Stimulated activated CD8-positive, alpha-beta memory T cell treated with anti-CD3 and anti-CD28 coated beads, Interleukin-15, amount 100 ng/mL, for 1 hour (primary cell): ENCODE results near the gene GABRE.
"Not testable (repeated sequence)": the region's sequence is repeated elsewhere in the genome, so short reads cannot be mapped to it uniquely, and the experiment has no call there.

Experiments used
- DNase-seq: peaks from one replicate; pipeline ENCODE4 v3.0.0-alpha.2; 2020; ENCODE audit warnings: low read depth

GABRE gene

GRCh38 chrX:151966236-151966635, 8.2 kb downstream of the GABRE start:
- no peak for DNase-seq

DNA sequence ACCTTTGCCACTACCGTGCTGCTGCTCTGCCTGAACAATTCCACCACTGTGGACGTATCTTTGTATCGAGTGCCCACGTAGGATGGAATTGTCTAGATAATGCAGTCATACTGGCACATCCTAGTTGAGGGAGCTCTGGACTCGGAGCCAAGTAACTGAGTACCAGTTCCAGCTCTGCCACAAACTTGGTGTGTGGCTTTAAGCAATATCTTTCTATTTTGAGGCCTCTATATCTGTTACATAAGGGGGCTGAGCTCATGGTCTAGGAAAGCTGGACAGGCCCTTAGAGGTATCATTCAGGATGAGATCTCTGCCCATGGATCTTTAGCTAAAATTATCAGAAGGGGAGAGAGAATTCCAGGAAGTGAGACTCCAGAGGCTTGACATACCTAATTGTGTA, 12.4 kb downstream of the GABRE start:
- DNase-seq, result no peak

- no peak for DNase-seq
These were observed 16.4 kb downstream of the GABRE start for GRCh38 chrX:151958101-151958500.

GRCh38 chrX:151954730-151955129, 19.7 kb downstream of the GABRE start:
- no peak for DNase-seq

DNA sequence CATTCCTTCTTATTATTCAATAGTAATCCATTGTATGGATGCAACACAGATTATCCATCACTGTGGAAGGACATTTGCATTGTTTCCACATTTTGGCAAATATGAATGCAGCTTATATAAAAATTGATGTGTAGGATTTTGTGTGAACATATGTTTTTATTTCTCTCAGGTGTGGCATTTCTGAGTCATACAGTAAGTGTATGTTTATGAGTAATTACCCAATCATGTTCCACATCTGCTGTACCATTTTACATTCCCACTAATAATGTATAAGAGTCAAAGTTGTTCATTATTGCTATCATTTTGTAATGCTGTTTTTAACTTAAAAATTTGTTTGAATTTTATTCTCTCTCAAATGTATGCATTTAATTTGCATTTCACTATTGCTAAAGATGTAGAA, 36.3 kb downstream of the GABRE start:
- no peak for DNase-seq

DNA sequence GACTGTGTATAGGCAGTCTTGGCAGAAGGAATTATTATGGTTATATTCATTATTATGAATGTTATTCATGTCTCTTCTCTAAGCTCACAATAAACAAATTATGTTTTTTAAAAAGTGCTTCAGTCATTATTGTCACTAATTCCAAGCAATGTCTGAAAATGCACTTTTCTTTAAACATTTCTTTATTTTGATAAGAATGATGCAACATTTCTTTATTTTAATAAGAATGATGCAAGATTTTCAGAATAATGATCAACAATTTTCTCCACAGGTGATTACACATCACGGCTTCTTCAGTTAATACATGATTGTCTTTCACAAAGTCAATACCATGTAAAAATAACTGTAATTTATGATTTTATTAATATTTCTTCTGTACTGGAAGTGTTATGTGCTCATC, 39.1 kb downstream of the GABRE start:
- DNase-seq, result no peak

GRCh38 chrX:151929126-151929525, 45.4 kb downstream of the GABRE start:
- DNase-seq, result no peak

GRCh38 chrX:151923648-151924047, 50.8 kb downstream of the GABRE start:
- no peak for DNase-seq

GRCh38 chrX:151922692-151923091, 51.8 kb downstream of the GABRE start:
- DNase-seq, result no peak

DNA sequence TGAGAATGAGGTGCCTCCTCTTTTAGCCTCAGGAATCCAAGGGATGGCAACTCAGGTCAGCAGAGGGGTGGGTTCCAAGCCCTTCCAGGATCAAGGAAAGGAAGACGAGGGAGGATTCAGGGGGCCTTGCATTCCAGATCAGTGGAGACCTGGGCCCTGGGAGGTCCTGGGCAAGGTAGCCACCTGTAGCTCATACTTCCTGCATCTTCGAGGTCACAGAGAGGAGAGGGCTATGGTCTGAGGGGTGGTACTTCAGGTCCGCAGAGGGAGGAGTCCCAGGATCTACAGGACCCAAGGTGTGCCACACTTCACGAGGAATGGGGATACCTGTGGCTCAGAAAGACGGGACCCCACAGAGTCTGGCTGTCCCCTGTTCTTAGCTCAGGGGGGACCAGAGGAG, 52.6 kb downstream of the GABRE start:
- no peak for DNase-seq

DNA sequence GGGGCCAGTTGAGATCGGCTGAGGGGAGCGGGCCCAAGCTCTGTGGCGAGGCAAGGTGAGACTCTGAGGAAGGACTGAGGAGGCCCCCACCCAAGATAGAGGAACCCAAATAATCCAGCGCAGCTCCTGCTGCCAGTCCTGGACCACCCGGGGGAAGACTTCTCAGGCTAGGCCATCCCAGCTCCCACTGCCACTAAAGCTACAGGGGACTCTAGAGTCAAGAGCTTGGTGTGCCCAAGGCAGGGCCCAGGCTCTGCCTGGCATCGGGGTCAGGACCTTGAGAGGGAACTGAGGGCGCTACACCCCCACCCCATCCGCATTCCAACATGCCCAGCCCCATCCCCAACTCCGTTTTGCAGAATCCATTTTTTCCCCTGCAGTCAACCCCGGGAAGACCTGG, 53.2 kb downstream of the GABRE start:
- DNase-seq, result no peak

DNA sequence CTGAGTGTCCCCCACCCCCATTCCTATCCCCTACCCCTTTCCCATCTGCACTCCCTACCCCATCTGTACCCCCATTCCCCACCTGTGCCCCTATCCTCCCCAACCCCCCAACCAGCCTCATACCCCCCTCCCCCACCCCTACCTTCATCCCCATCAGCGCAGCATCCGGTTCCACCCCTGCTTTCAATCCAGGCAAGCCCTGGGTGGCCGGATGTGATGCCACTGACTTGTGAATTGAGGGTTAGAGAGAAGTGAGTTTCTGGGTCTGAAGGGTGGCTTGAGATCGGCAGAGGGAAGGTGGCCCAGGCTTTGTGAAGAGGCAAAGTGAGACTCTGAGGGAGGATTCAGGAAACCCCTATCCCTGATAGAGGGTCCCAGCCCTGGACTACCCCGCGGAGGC, 53.9 kb downstream of the GABRE start:
- DNase-seq, result no peak

DNA sequence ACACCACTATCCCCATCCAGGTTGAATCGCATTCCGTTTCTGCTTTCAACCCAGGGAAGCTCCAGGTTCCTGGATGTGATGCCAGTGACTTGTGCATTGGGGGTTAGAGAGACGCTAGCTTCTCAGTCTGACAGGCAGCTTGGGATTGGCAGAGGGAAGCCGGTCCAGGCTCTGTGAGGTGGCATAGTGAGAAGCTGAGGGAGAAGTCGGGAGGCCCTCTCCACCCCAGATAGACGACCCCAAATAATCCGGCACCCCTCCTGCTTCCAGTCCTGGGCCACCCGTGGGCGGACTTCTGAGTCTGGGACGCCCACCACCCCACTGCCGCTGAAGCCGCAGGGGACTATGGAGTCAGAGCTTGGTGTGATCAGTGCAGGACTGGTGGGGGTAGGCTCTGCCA, 54.4 kb downstream of the GABRE start:
- no peak for DNase-seq

GRCh38 chrX:151919610-151920009, 54.9 kb downstream of the GABRE start:
- DNase-seq, result no peak

DNA sequence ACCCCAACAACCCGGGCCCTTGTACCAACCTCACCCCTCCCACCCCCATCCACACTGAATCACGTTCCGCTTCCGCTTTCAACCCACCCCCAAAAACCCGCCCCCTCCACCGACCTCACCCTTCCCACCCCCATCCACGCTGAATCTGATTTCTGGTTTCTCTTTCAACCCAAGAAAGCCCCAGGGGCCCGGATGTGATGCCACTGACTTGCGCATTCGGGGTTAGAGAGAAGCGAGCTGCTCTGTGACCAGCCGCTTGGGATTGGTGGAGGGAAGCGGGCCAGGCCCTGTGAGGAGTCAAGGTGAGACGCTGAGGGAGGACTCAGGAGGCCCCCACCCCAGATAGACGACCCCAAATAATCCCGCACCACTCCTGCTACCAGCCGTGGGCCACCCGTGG, 55.7 kb downstream of the GABRE start:
- not testable (repeated sequence) for DNase-seq

DNA sequence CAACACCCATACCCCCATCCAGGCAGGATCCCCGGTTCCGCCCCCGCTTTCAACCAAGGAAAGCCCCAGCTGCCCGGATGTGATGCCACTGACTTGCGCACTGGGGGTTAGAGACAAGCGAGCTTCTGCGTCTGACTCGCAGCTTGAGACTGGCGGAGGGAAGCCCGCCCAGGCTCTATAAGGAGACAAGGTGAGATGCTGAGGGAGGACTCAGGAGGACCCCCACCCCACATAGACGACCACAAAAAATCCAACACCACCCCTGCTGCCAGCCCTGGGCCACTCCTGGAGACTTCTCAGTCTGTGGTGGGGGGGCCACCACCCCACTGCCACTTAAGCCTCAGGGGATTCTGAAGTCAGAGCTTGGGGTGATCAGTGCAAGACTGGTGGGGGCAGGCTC, 61.7 kb downstream of the GABRE start, which contains the start of gene MAGEA4:
TSS of gene MAGEA4 (plus strand) at position 110 of the 400 bp plus-strand sequence. CDS start 10,776 bp downstream, outside the sequence.
- DNase-seq, result no peak

DNA sequence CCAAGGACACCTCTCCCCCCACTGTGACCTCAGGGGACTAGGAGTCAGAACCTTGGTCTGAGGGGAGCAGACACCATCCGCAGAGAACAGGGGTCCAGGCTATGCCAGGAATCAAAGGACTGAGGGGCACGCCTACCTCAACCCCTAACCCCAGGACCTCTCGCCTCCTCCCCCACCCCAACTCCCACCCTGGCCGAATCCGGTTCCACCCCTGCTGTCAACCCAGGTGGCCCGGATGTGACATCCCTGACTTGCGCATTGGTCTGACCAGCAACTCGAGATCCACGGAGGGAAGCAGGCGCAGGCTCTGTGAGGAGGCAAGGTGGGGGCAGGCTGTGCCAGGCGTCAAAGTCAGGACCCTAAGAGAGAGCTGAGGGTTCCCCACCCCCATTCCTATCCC, 62.3 kb downstream of the GABRE start:
- no peak for DNase-seq

DNA sequence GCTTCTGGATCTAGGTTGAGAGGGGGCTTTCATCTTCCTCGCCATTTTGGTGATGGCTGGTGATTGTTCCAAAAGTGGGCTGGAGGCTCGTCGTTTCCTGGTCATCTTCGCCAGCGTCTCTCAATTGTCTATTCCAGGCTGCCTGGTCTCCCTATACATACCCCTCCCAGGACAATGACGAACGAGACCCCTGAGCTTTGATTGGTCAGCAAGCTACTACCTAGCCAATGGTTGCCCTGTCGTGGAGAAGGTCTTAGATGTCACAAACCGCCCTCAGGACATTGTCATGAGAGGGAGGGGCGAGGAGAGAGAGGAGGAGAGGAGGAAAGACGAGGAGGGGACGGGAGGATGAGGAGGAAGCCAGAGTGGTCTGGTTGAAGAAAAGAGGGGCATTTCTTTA, 69.5 kb downstream of the GABRE start:
- no peak for DNase-seq
